Neuronal stem cell (in vitro differentiated cells): Measurements from ENCODE around the gene LTBP1.

Experiments used
- DNase-seq: peaks from one replicate; pipeline ENCODE4 v3.0.0-alpha.2; 2013; ENCODE audit warnings: low spot score
- H2AFZ ChIP-seq: one replicate; pipeline ENCODE4 v1.6.1; 2013; ENCODE audit warnings: mild to moderate bottlenecking, low read length, inconsistent platforms
- H2AK5ac ChIP-seq: 2 replicates; pipeline ENCODE4 v1.6.1; 2013; ENCODE audit warnings: low read depth, mild to moderate bottlenecking, inconsistent platforms, low read length, moderate library complexity, mixed read lengths
- H2BK120ac ChIP-seq: 2 replicates; pipeline ENCODE4 v1.6.1; 2013; ENCODE audit warnings: low read depth, mild to moderate bottlenecking, inconsistent platforms, low read length, moderate library complexity, mixed read lengths
- H2BK12ac ChIP-seq: one replicate; pipeline ENCODE4 v1.6.1; 2013; ENCODE audit warnings: low read length, inconsistent platforms
- H2BK15ac ChIP-seq: 2 replicates; pipeline ENCODE4 v1.6.1; 2013; ENCODE audit warnings: mild to moderate bottlenecking, low read length, inconsistent platforms, mixed read lengths
- H2BK5ac ChIP-seq: one replicate; pipeline ENCODE4 v1.6.1; 2013; ENCODE audit warnings: inconsistent platforms, mild to moderate bottlenecking, low read length, moderate library complexity
- H3K14ac ChIP-seq: one replicate; pipeline ENCODE4 v1.6.1; 2013; ENCODE audit warnings: low read length, inconsistent platforms
- H3K18ac ChIP-seq: 2 replicates; pipeline ENCODE4 v1.6.1; 2013; ENCODE audit warnings: low read length, inconsistent platforms
- H3K23ac ChIP-seq: 2 replicates; pipeline ENCODE4 v1.6.1; 2013; ENCODE audit warnings: low read depth, mild to moderate bottlenecking, mixed read lengths, low read length, inconsistent platforms; ENCODE audit not compliant: poor library complexity
- H3K27ac ChIP-seq: replicated peaks from 3 replicates; pipeline ENCODE4 v1.5.1; 2013; ENCODE audit warnings: low read length, inconsistent platforms
- H3K27me3 ChIP-seq, 3 experiments: 2 replicates each; pipeline ENCODE4 v1.6.1; 2013; ENCODE audit warnings: low read length in 3 of 3, mild to moderate bottlenecking in 2 of 3, inconsistent platforms in 1 of 3, low read depth in 1 of 3, mixed read lengths in 1 of 3, moderate library complexity in 1 of 3; ENCODE audit not compliant: control insufficient read depth in 3 of 3, insufficient read depth in 3 of 3
- H3K36me3 ChIP-seq, 2 donors: replicated peaks in 1 of 2; 2 replicates each; pipeline ENCODE4 v1.6.1; 2013; ENCODE audit warnings: low read length in 2 of 2; ENCODE audit not compliant: control insufficient read depth in 2 of 2, insufficient read depth in 2 of 2
- H3K4ac ChIP-seq: 2 replicates; pipeline ENCODE4 v1.6.1; 2013; ENCODE audit warnings: inconsistent platforms, mild to moderate bottlenecking, low read length, moderate library complexity
- H3K4me1 ChIP-seq, 2 donors: 1 replicate in 1 of 2; 2 replicates in 1 of 2; pipeline ENCODE4 v1.6.1; 2013; ENCODE audit warnings: low read length in 2 of 2, low read depth in 1 of 2; ENCODE audit not compliant: control insufficient read depth in 2 of 2, insufficient read depth in 1 of 2
- H3K4me2 ChIP-seq: one replicate; pipeline ENCODE4 v1.6.1; 2013; ENCODE audit warnings: mild to moderate bottlenecking, low read length, inconsistent platforms; ENCODE audit not compliant: insufficient read depth, poor library complexity, severe bottlenecking
- H3K4me3 ChIP-seq, 2 donors: 2 replicates each; pipeline ENCODE4 v1.5.1; 2013; ENCODE audit warnings: low read length in 2 of 2, mild to moderate bottlenecking in 2 of 2, inconsistent platforms in 1 of 2, moderate library complexity in 1 of 2
- H3K79me1 ChIP-seq: one replicate; pipeline ENCODE4 v1.6.1; 2013; ENCODE audit warnings: low read depth, mild to moderate bottlenecking, inconsistent platforms, low read length, moderate library complexity
- H3K9ac ChIP-seq: one replicate; pipeline ENCODE4 v1.6.1; 2013; ENCODE audit warnings: mild to moderate bottlenecking, low read depth, low read length, inconsistent platforms; ENCODE audit not compliant: poor library complexity
- H3K9me3 ChIP-seq, 2 donors: replicated peaks in 1 of 2; 2 replicates each; pipeline versions ENCODE3 to v1.6.1; 2013; ENCODE audit warnings: low read length in 2 of 2, mild to moderate bottlenecking in 2 of 2, inconsistent platforms in 1 of 2, low read depth in 1 of 2, mixed read lengths in 1 of 2, moderate library complexity in 1 of 2; ENCODE audit not compliant: control insufficient read depth in 2 of 2, insufficient read depth in 1 of 2
- H4K8ac ChIP-seq: one replicate; pipeline ENCODE4 v1.6.1; 2013; ENCODE audit warnings: low read depth, mild to moderate bottlenecking, inconsistent platforms, low read length, moderate library complexity
- H4K91ac ChIP-seq: one replicate; pipeline ENCODE4 v1.6.1; 2013; ENCODE audit warnings: low read length, low read depth, mild to moderate bottlenecking, inconsistent platforms; ENCODE audit not compliant: poor library complexity
- WGBS, 2 donors: extraction: QIAGEN DNeasy Blood & Tissue Kit; methylation state at CpG; one replicate each; pipeline ENCODE4 v1.1.7; 2013; ENCODE audit warnings: missing lambda C conversion rate in 2 of 2, mixed read lengths in 1 of 2; ENCODE audit not compliant: insufficient read length in 2 of 2, insufficient replicate concordance in 1 of 2; ENCODE audit errors: extremely low coverage in 2 of 2; 5-methylcytosine and 5-hydroxymethylcytosine counted together

Gene LTBP1

GRCh38 chr2:33432871-33433270 is 486.1 kb downstream of the LTBP1 start:
- H2BK5ac ChIP-seq: no peak overlapping the region
- H3K79me1 ChIP-seq: no peaks in the 10 kb centered on the region
- H2BK15ac ChIP-seq: no peak overlapping the region
- no peaks in the 10 kb centered on the region for H3K4me1 ChIP-seq
- WGBS, 2 donors: no CpG with 5 or more reads among the region's 2 CpGs
- no peak overlapping the region for H2AK5ac ChIP-seq
- H3K9me3 ChIP-seq: no peaks in the 10 kb centered on the region
- no peak overlapping the region for H4K91ac ChIP-seq
- H3K27me3 ChIP-seq: no peaks in the 10 kb centered on the region
- no peak overlapping the region for H2BK12ac ChIP-seq
- H3K4ac ChIP-seq: no peak overlapping the region
- H4K8ac ChIP-seq: no peak overlapping the region
- H2BK120ac ChIP-seq: no peak overlapping the region
- H3K14ac ChIP-seq: no peak overlapping the region
- no peak overlapping the region for H3K23ac ChIP-seq
- H3K18ac ChIP-seq: no peak overlapping the region
- H3K4me2 ChIP-seq: no peak overlapping the region
- no peak overlapping the region for H3K9ac ChIP-seq
- no peak for DNase-seq
- no peak overlapping the region for H3K27ac ChIP-seq
- no peak overlapping the region for H3K4me3 ChIP-seq
- H3K36me3 ChIP-seq: no peaks in the 10 kb centered on the region
- H2AFZ ChIP-seq: no peak overlapping the region

- Histone ChIP-seq H2BK15ac (no peak overlapping the region), H3K9me3 (no peaks in the 10 kb centered on the region), H2AFZ (no peak overlapping the region), H3K4me2 (no peak overlapping the region), H3K27me3 (no peaks in the 10 kb centered on the region), H3K18ac (no peak overlapping the region), H2AK5ac (no peak overlapping the region), H3K4ac (no peak overlapping the region), H3K14ac (no peak overlapping the region), H3K4me1 (no peaks in the 10 kb centered on the region), H4K91ac (no peak overlapping the region), H3K36me3 (no peaks in the 10 kb centered on the region), H3K79me1 (no peaks in the 10 kb centered on the region), H3K23ac (no peak overlapping the region), H3K27ac (no peak overlapping the region), H2BK12ac (no peak overlapping the region), H3K9ac (no peak overlapping the region), H4K8ac (no peak overlapping the region), H2BK5ac (no peak overlapping the region), H3K4me3 (no peak overlapping the region), H2BK120ac (no peak overlapping the region)
- DNase-seq: no peak
- WGBS, 2 donors: no CpG with 5 or more reads among the region's 7 CpGs
These were observed 486.8 kb downstream of the LTBP1 start for GRCh38 chr2:33433279-33434235.

DNA sequence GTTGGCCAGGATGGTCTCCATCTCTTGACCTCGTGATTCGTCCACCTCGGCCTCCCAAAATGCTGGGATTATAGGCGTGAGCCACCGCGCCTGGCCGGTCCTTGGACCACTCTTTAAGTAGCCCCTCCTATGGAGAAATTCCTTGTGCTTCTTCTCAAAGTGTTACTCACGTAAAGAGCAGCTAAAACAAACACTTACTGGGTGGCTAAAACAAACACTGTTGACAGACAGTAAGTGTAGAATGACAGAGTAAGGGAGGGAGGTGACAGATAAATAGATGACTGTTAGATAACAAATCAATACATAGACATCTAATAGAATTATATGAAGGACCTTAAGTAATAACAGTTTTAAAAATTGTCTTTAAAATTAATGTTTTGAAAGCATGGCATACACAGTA is 488.8 kb downstream of the LTBP1 start:
- no peak overlapping the region for H2BK12ac ChIP-seq
- no CpG with 5 or more reads among the region's 8 CpGs for WGBS, 2 donors
- H3K4ac ChIP-seq: no peak overlapping the region

DNA sequence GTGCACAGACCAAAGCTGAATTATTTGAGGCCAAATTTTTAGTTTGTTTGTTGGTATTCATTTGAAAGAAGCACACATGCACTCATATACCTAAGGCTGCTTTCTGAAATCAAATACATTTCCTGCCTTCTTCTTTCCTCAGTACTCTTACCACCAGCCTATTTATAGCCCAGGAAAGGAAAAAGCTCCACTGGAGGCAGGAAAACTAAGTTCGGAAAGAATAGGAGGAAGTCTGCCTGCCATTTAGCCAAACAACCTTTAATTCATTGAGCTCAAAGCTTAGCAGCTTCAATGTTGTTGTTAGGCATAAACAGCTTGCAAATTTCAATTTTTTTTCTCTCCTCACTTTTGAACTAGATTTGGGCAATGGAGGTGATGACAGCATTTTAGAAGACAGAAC is 489.3 kb downstream of the LTBP1 start:
- H4K8ac ChIP-seq: no peak overlapping the region
- H3K9me3 ChIP-seq: no peaks in the 10 kb centered on the region
- no peak overlapping the region for H2AFZ ChIP-seq
- no peak overlapping the region for H3K4me3 ChIP-seq
- H2BK5ac ChIP-seq: no peak overlapping the region
- H3K79me1 ChIP-seq: no peaks in the 10 kb centered on the region
- H3K4me1 ChIP-seq: no peaks in the 10 kb centered on the region
- no peak overlapping the region for H4K91ac ChIP-seq
- no peak overlapping the region for H2BK15ac ChIP-seq
- H2BK120ac ChIP-seq: no peak overlapping the region
- no peak overlapping the region for H3K9ac ChIP-seq
- H2BK12ac ChIP-seq: no peak overlapping the region
- WGBS, 2 donors: no CpG with 5 or more reads among the region's 1 CpG
- no peak overlapping the region for H3K4ac ChIP-seq
- no peak for DNase-seq
- H3K27ac ChIP-seq: no peak overlapping the region
- no peak overlapping the region for H3K14ac ChIP-seq
- no peak overlapping the region for H3K23ac ChIP-seq
- H3K27me3 ChIP-seq: no peaks in the 10 kb centered on the region
- no peak overlapping the region for H3K18ac ChIP-seq
- H2AK5ac ChIP-seq: no peak overlapping the region
- no peaks in the 10 kb centered on the region for H3K36me3 ChIP-seq
- H3K4me2 ChIP-seq: no peak overlapping the region

More for the DNA sequence above, 488.8 kb downstream of the LTBP1 start:
- Histone ChIP-seq H4K91ac (no peak overlapping the region), H2AFZ (no peak overlapping the region), H3K4me1 (no peaks in the 10 kb centered on the region), H3K14ac (no peak overlapping the region), H3K4me3 (no peak overlapping the region), H3K27me3 (no peaks in the 10 kb centered on the region), H3K9ac (no peak overlapping the region), H3K23ac (no peak overlapping the region), H3K79me1 (no peaks in the 10 kb centered on the region), H2AK5ac (no peak overlapping the region), H3K36me3 (no peaks in the 10 kb centered on the region), H3K4me2 (no peak overlapping the region), H3K9me3 (no peaks in the 10 kb centered on the region), H3K27ac (no peak overlapping the region), H4K8ac (no peak overlapping the region), H2BK120ac (no peak overlapping the region), H3K18ac (no peak overlapping the region), H2BK15ac (no peak overlapping the region), H2BK5ac (no peak overlapping the region)
- DNase-seq: no peak
